ENCODE results near the gene NGEF.

NGEF gene

GRCh38 chr2:232924433-232924832 lies 88.6 kb downstream of the NGEF start:
- no peak for TF ChIP-seq CTCF (IDR thresholded peaks at IDR 0.05; ENCODE audit: borderline replicate concordance, insufficient read depth, low read depth, low read length)
- H3K4me3 ChIP-seq (ENCODE audit: low read depth, low read length), result no peak overlapping the region

DNA sequence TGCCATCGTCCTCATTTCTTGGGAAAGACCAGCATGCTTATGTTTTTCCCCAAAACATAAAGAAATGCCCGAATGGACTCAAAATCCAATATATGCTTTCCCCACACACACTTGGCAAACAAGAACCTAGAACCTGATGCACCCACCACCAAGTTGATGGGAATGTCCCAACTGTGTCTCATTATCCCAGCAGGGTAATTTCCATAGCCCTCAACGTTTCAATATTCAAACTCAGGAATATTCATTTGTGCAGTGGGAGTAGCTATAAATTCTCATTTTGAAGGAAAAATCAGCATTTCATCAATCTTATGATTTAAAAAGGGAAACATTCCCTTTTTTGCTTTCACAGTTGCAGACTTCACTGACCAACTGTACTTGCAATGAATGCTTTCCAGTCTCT lies 92.3 kb downstream of the NGEF start:
- H3K4me3 ChIP-seq (ENCODE audit: low read depth, low read length), result no peak overlapping the region
- TF ChIP-seq CTCF (IDR thresholded peaks at IDR 0.05; ENCODE audit: borderline replicate concordance, insufficient read depth, low read depth, low read length), result no peak

GRCh38 chr2:232920055-232920454 lies 93.0 kb downstream of the NGEF start:
- TF ChIP-seq CTCF (IDR thresholded peaks at IDR 0.05; ENCODE audit: borderline replicate concordance, insufficient read depth, low read depth, low read length), result no peak
- H3K4me3 ChIP-seq (ENCODE audit: low read depth, low read length), result no peak overlapping the region

DNA sequence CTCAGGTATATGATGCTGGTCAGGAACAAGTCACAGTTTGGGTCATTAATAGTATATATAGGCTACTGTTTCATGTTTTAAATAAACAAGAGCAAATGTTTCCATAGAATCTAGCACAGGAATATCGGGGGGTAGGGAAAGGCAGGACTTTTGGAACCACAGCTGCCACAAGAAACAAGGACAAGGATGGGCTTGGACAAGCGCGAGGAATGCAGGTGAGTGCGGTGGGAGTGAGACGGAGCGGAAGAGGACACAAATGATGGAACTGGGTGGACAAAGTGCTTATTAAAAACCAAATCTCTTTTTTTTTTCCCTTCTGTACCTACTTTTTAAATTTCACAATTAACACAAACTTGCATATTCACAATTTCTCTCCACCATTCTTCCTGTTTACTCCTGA lies 93.9 kb downstream of the NGEF start:
- no peak for TF ChIP-seq CTCF (IDR thresholded peaks at IDR 0.05; ENCODE audit: borderline replicate concordance, insufficient read depth, low read depth, low read length)
- H3K4me3 ChIP-seq (ENCODE audit: low read depth, low read length), result no peak overlapping the region

GRCh38 chr2:232913903-232914302 lies 99.2 kb downstream of the NGEF start:
- TF ChIP-seq CTCF (IDR thresholded peaks at IDR 0.05; ENCODE audit: borderline replicate concordance, insufficient read depth, low read depth, low read length), result no peak
- no peak overlapping the region for H3K4me3 ChIP-seq (ENCODE audit: low read depth, low read length)

GRCh38 chr2:232911712-232912277 lies 101.3 kb downstream of the NGEF start:
- no peak for TF ChIP-seq CTCF (IDR thresholded peaks at IDR 0.05; ENCODE audit: borderline replicate concordance, insufficient read depth, low read depth, low read length)

DNA sequence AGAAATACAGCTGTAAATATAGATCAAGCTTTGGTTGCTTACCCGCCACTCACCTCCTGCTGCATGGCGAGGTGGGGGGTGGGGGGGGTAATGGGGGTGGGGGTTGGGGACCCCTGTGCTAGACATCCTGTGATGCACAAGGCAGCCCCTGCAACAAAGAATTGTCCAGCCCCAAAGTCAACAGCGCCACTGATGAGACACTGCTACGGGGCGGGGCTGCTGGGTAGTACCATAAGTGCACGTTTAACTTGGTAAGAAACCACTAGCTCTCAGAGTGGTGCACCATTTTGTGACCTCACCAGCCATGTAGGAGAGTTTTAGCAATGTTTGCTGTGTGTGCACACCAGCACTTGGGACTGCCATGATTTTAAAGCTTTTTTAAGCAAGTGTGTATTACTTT lies 102.7 kb downstream of the NGEF start:
- no peak overlapping the region for H3K4me3 ChIP-seq (ENCODE audit: low read depth, low read length)
- TF ChIP-seq CTCF (IDR thresholded peaks at IDR 0.05; ENCODE audit: borderline replicate concordance, insufficient read depth, low read depth, low read length), result no peak

More at GRCh38 chr2:232911712-232912277, 101.3 kb downstream of the NGEF start:
- no peak overlapping the region for H3K4me3 ChIP-seq (ENCODE audit: low read depth, low read length)
